GM21717 (cell line): ENCODE data around the gene SPAG16.
"Not testable (repeated sequence)": the region's sequence is repeated elsewhere in the genome, so short reads cannot be mapped to it uniquely, and the experiment has no call there.

Experiments used
- ATAC-seq: cut with Tn5 transposase; IDR thresholded peaks from one replicate; pipeline ENCODE4 v1.9.1; 2021; ENCODE audit warnings: mild to moderate bottlenecking, moderate library complexity; ENCODE audit not compliant: unreplicated experiment

Gene SPAG16

DNA sequence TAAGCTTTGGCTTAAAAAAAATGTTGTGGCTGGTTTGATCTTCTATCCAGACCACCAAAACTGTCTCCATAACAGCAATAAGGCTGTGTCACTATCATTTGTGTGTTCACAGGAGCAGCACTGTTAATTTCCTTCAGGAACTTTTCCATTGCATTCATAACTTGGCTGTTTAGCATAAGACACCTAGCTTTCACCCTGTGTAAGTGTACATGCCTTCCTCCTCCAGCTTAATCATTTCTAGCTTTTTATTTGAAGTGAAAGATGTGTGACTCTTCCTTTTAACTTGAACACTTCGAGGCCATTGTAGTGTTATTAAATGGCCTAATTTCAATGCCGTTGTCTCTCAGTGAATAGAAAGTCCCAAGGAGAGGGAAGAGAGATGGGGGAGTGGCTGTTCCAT lies 773.7 kb downstream of the SPAG16 start:
- ATAC-seq: no peak

DNA sequence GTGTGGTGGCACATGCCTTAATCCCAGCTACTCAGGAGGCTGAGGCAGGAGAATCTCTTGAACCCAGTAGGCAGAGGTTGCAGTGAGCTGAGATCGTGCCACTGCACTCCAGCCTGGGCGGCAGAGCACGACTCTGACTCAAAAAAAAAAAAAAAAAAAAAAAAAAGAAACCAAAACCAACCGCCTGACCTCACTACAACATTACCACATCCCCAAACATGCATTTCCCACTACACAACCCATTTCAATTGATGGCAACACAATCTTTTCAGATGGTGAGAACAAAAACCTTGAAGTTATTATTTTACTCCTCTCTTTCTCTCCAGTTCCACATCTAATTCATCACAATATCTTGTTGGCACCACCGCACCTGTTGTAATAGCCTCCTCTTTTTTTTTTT lies 778.0 kb downstream of the SPAG16 start:
- not testable (repeated sequence) for ATAC-seq

DNA sequence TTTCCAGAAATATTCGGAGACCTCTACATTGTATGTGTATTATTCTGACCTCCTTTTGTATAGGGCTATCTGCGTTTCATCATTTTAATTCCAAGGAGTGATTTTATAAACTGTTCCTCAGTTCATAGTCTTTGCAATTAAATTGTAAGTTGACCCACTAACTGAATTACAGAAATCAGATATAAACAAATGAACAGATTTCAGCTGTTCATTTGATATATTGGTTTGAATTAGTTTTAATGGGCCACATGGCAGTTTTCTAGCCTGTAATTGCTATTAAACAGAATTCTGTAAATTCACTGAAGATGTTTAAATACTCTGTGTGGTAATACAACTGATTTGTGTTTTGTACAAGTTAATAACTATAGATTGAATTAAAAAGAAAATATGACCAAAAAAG lies 780.2 kb downstream of the SPAG16 start:
- ATAC-seq: no peak

DNA sequence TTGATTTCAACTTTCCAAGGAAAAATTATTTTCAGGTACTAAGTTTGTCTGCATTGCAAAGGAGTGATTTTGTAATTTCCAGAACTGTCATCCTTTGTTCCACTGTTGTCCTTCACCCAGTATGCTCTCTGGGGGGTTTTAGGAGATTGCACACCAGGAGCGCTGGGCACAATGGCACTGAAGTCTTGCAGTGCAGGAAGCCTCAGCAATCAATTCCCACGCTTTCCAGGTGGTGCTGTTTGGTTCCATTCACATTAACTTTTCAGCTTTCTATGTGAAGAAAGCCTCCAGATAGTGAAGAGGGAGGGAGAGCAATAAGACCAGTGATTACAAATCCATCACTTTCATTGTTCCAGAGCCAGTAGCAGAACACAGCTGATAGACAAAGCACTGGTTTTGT lies 782.6 kb downstream of the SPAG16 start:
- ATAC-seq: no peak

DNA sequence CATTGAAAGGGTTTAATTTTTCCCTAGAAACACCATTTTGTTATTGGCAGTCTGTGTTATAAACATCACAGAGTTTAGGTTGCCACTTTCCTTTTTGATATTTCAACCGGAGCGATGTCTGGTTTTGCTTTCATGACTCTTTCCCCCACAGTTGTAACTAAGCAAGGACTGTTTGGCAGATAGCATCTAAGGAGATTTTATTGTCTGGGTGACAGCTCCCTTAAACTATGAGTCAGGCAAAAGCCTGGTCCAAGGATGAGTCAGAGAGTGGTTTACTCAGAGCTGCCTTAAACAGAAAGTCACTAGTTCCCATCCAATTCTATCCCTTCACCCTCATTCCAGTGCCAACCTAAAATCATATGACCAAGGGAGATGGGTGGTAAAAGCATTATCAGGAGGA lies 785.0 kb downstream of the SPAG16 start:
- no peak for ATAC-seq

DNA sequence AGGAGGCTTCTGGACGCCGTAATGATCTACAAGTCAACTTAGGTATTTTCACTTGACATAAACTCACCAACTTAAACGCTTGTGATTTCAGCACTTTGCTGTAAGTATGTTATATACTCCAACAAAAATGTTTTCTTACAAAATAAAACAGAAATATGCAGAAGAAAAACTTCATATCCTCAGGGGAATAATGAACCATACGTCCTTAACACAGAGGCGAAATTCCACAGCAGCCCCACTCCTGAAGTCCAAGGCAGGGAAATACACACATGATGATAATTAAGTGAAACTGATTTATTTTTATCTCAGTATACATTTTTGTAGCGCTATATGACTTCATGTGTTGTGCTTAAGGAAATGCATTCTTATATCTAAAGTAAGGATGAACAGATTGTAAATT lies 791.2 kb downstream of the SPAG16 start:
- ATAC-seq: no peak

DNA sequence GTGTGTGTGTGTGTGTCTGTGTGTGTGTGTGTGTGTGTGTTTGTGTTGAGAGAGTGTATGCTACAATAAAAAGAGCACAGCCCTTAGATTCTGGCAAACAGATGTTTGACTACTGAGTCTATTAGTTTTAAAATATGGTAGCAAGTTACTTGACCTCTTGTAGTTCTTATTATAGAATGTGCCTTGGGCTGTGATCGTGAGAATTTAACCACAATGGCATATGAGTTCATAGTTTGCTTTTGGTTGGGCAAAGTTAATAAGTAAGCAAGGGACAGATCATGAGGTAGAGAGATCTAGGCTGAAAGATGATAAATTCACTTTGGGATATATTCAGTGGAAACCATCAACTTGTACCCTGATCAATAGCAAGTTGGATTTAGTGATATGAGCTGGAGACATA lies 792.3 kb downstream of the SPAG16 start:
- no peak for ATAC-seq

DNA sequence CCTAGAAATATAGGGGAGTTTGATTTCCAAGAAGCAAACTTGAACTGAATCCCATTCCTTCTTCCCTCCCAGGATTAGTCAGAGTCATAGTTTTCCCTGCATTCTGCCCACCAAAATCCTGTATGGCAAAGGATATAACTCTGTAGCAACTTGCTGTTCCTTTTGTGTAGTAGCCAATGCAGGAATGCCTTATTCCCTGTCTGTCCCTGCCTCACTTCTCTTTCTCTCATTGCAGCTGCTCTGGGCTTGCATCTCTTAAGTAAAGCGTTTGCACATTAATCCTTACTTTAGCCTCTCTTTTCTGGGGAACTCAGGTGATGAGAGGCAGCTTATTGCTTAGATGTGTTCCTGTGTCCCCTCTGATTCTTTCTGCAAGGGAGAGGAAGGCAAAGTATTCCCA lies 793.5 kb downstream of the SPAG16 start:
- no peak for ATAC-seq

DNA sequence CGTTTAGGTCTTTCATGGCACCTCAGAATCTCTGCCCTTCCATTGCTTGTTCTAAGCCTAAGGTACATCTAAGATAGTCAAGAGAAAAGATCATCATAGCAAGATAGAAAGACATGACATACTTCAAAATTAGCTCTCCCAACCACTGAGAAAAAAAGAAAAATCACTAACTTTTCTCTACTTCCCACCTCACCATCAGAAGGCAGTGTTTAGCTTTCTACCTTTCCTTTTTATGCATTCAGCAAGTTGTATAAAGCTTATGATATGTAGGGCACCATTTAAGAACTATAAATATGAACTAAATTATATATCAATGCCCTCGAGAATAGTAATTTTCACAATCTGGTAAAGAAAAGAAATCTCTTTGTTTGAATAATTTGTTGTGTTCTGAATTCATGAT lies 794.8 kb downstream of the SPAG16 start:
- ATAC-seq: no peak

DNA sequence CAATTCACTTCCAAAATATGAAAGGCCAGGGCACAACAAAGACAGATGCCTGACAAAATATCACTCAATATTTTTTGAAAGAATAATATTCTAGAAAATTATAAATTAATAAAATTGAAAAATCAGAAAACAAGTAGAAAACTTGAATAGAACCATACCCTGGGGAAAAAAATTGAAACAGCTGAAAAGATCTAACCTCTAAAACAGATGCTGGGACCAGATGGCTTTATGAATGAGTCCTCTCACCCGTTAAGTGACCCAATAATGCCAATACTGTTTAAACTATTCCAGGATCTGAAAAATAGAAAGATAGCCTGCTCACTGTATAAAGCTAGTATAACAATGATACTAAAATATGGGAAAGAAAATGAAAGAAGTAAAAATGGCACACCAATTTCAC lies 804.3 kb downstream of the SPAG16 start:
- ATAC-seq: no peak

DNA sequence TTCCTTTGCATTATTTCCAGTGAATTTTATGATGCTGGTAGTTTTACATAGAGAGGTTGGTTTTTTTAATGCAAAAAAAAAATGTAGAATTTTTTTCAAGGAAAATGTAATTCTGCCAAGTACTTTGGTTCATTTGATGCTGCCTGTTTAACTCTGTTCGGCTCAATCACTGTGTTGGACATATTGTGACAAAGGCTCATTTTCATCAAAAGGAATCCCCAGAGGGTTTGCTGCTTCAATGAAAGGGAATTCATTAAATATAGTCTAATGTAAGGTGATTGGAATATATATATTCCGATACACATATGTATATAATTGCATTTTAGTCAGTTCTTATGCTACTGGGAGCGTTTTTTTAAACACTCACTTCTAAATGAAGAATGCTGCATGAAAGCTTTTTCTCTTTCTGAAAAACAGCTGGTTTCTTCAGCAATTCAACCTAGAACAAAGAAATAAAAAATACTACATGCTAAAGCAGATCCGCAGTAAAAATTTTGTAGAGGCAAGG lies 812.0 kb downstream of the SPAG16 start:
- ATAC-seq: no peak

DNA sequence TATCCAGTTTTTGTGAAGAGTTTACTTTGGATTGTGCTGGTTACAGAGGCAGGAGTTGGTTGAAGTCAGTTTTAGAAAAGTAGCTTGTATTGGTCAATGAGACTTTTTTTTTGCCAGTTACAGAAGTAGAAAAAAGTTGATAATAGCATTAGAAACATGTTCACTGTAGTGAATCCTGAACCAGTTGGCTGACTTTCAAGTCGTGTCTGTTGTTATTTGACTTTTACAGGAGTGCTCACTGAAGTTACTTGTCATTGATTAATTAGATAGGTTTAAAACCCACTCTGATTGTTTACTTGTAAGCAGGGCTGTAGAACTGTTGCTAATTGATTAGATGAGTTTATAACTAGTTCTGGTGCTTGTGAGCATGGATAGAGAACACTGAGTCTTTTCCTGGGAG lies 814.5 kb downstream of the SPAG16 start:
- no peak for ATAC-seq

DNA sequence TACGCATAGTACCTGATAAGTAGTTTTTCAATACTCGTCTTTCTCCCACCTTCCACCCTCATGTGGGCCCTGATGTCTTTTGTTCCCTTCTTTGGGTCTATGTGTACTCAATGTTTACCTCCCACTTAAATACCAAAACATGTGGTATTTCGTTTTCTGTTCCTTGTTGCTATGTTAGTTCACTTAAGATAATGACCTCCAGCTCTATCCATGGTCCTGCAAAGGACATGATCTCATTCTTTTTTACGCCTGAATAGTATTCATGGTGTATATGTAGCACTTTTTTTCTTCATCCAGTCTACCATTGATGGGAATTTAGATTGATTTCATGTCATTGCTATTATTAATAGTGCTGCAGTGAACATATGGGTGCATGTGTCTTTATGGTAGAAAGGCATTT lies 816.2 kb downstream of the SPAG16 start:
- no peak for ATAC-seq

DNA sequence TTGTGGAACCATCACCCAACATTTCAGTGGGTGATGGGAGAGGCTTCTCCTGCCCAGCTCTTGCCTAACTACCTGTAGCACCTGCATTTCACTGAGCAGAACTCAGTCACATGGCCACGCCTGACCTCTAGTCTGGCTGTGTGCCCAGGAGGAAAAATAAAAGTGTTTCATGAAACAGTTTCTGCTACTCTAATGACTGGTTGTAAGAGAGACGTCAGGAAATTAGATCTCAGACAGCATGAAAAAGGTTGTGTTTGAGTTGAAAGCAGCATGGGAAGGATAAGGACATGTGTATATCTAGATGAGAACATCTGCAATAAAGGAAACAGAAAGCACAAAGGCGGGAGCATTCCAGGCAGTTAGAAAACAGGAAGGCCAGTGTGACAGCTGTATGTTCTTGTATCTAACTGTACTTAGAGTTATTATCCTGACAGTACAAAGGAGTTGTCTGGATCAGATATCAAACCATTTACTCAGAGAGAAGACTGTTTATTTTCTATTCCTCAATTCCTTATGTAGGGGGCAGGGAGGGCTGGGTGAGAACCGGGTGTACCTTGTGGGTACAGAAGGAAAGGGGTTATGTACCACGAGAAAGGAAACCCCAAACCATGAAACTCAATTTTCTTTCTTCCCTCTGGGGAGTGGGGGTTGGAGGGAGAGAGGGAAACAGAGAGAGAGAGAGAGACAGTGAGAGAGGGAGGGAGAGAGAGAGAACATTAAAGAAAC lies 819.2 kb downstream of the SPAG16 start:
- ATAC-seq: no peak

DNA sequence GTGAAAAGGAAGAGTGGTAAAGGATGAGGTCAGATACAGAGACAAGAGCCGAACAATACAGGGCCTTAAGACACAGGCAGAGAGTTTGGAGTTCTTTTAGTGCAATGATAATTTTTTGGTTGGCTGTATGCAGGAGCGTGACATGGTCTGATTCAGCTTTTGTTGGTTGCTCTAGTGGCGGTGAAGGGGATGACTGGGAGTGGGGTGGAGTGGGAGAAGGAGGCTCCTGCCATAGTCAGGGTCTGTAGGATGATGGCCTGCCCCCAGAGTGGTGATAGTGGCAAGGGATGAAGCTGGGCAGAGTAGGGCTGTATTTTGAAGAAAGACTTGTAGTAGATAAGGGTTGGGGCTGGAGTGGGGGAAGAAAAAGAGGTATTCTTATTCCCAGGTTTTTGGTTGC lies 820.0 kb downstream of the SPAG16 start:
- ATAC-seq: no peak

DNA sequence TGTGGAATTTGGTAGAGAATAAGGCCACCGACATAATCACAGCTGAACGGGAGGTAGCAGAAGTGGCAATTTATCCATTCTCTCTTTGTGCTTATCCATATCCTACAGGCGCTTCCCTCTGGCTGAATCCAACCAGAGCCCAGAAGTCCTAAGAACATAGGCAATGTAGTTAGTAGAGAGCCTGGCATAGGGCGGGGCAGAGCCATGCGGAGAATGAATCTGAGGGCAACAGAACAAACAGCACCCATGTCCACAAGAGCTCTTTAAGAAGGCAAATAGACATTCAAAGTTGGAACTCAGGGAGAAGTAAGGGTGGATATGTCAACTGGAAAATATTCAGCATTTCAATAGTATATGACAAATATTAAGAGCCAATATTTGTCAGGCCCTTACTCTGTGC lies 820.7 kb downstream of the SPAG16 start:
- ATAC-seq: no peak

DNA sequence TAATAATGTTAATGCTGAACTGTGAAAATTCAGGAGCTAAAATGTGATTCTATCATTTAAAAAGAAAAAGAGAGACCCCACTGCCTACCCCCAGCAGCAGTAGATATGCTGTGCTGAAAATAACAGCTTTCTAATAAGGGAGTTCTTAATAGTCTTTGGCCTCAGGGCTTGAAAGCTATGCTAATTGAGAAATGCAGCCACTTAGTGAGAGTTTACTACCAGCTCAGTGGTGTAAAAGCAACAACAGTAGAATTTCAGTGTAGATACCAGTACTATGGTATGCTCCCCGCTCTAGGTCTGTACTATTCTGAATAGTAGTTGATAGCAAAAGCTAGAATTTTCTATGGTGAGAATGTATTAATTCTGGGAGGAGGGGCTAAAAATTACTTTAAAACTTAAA lies 823.5 kb downstream of the SPAG16 start:
- ATAC-seq: no peak

DNA sequence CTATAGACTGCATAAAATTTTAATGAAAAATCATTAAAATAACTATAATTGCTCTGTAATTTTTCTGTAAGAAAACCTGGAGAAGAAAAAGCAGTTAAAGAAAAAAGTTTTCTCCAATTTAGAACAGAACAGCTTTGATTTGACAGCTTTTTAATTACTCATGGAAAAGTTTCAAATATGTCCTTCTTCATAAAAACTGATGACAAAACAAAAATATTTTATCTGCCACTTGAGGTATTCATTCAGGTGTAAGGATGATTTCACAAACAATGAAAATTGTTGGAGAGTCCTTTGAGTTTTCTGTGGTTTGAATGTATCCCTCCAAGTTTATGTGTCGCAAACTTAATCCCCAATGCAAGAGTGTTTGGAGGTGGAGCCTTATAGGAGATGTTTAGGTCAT lies 824.3 kb downstream of the SPAG16 start:
- no peak for ATAC-seq

DNA sequence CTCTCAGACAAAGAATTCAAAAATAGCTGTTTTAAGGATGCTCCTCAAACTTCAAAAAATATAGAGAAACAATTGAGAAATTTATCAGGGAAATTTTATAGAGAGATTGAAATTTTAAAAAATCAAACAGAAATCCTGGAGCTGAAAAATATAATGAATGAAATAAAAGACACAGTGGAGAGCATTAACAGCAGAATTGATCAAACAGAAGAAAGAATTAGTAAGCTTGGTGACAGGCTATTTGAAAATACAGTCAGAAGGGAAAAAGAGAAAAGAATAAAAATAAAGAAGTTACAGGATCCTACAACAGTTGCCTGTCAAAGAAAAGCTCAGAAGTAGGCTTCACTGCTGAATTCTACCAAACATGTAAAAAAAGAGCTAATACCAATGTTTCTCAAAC lies 832.8 kb downstream of the SPAG16 start:
- ATAC-seq: no peak

DNA sequence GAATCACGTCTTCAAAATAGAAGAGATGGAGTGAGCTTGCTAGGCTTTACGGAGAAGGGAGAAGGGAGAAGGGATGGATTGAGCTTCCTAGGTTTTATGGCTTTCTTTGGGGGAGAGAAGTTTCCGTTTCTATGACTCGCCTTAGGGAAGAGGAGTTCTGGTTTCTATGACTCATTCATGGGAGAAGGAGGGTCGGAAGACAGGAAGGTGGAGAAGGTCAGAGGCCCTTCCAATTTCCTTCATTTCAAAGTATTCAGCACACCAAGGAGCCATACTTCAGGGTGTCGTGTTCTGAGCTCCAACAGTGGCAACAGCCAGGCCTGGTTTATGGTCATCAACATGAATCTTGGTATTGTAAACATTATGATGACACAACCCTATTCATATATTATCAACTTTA lies 841.9 kb downstream of the SPAG16 start:
- ATAC-seq: no peak

DNA sequence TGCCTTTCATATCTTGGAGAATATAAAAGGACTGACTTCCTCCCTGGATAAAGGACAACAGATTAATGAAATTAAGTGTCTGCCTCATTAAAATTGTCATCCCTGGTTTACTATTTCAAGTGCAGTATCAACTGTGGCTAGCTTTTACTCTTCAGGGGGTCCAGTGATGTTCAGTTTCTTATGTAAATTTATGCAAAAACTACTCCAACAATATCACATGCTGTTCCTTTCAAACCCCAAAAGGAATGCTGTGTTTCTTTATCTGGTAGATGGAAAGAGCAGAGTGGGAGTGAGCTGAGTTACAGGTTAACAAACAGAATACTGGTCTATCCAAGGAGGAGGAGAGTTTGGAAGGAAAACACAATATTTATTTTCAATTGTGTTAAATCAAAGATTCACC lies 842.9 kb downstream of the SPAG16 start:
- no peak for ATAC-seq

DNA sequence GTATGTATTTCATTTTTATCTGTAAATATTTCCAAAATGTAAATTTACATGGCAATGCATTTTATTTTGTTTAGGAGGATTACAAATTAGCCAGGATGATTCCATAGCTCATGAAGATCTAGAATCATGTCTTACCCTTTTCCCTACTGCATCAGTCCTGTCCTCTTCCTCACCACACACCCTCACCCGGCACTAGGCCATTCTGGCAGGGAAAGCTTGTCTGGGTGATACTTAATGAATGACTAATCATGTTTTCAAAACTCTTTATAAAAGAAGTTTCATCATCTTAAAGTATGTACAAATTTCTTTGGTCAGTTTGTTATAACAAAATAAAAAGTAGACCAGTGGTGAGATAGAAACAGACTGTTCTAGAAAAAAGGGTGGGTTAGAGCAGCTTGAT lies 843.3 kb downstream of the SPAG16 start:
- no peak for ATAC-seq

DNA sequence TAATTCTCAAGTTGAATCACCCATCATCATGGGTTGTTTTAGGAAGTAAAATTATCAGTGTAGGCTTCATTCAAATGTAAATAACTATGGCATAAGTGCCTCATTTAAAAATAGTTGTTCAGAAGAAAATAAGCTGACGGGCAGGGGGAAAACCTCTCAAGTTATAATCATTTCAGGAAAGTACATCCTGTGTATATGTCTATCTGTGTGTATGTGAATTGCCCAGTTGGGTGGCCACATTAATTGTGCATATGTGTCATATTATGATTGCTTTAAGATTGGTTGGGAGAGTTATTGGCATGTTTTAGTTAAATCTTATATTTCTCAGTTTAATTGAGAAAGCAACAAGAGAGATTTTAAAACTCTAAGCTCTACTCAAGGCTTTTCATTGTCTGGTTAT lies 843.8 kb downstream of the SPAG16 start:
- no peak for ATAC-seq
